NCI-H2171 (cell line): ENCODE results near the gene GCK.

ENCODE experiments used
- DNase-seq: peaks from one replicate; lab custom pipeline; 2025; lab: John Stamatoyannopoulos, UW

The GCK gene

DNA sequence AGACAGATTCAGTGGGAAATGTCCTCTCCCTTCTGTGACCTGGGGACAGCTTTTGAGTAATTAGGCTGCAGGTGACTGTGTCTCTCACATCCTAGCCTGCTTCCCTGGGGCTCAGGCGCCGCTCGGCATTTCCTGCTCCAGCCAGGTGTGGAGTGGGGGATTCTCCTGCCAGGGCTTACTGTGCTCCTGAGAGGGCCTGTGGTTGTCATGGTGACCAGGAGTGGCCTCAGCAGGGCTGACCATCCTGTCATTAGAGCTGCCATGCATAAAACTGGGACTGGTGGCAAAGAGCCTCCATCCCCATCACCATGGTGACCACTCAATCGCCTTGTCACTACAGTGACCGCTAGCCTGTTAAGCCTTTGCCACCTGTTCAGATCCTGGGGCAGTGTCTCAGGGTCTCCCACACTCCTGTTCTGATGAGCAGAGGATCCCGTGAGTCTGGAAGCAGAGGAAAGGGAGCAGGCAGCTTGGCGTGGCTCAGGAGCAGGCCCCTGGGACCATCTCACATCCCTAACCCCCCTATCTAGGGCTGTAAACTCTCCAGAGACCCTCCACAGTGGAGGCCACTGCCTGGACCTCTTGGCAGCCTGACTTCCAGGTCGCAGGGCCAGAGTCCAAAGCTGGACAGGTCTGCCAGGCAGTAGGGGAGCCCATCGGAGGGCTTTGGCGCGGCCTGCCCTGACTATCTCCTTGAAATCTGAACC, at the start of gene GCK:
TSS of gene GCK (minus strand) at position 154 of the 707 bp plus-strand sequence. CDS start 486 bp downstream, outside the sequence.
- DNase-seq, result no peak

DNA sequence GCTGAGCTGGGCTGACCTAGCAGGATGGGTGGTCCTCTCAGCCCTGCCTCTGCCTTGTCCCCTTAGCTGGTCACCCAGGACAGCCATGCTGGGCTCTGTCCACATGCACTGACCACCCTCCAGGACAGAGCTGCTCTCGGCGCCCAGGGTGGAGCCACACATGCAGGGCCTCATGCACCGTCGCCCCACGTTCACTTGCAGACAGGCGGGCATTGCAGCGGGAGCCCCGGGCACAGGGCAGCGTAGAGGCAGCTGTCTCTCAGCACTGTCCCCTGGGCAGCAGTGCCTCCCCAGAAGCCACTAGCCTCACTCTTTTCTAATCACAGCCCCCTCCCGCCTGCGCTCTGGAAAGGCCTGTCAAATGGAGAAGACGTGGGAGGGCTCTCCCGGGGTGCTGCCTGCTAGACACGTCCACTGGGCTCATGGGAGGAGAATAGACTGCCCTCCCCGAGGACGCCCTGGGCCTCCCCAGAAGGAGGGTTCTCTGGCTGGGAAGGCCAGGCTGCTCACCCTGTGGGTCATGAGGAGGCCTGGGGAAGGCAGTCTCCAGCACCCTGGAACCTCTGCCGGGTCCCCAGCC, 49.0 kb upstream of the GCK start:
- no peak for DNase-seq

DNA sequence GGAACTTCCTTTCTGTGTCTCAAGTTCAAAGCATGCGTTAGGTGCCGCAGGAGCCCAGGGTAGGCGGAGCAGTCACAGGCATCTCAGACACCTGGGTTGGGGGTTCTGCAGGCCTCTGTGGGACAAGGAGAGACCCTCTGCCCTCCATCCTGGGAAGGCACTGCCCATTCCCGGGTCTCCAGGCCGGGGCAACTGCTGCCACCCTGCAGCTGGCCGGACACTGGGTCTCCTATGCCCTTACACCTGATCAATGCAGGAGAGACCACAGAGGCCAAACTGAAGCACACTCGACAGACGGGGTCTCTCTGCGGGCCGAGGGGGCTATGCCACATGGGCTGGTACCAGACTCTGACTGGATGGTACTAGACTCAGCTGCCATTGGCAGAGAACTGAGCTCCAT, 48.5 kb upstream of the GCK start:
- no peak for DNase-seq

DNA sequence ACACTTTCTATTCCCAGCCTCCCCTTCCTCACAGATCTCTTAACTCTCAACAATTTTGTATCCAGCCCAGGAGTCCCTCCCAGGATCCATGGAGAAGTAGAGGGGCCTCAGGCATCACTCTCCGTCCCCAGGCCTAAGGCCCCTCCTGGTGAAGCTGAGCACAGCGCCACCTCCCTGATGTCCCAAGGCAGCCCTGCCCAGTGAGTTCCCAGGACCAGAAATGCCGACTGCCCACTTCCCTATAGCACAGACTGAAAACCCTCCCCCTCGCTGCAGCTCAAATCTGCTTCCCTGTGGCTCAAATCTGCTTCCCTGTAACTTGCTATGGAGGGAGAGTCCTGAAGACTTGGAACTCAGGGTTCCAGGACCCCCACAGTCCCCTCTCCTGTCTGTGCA, 47.1 kb upstream of the GCK start:
- DNase-seq, result no peak

- no peak for DNase-seq
Measured at GRCh38 chr7:44235582-44236332, 46.5 kb upstream of the GCK start.

GRCh38 chr7:44235066-44235465, 45.8 kb upstream of the GCK start:
- DNase-seq, result no peak

GRCh38 chr7:44232901-44233715, 43.9 kb upstream of the GCK start:
- no peak for DNase-seq

GRCh38 chr7:44232396-44232795, 43.2 kb upstream of the GCK start:
- no peak for DNase-seq

DNA sequence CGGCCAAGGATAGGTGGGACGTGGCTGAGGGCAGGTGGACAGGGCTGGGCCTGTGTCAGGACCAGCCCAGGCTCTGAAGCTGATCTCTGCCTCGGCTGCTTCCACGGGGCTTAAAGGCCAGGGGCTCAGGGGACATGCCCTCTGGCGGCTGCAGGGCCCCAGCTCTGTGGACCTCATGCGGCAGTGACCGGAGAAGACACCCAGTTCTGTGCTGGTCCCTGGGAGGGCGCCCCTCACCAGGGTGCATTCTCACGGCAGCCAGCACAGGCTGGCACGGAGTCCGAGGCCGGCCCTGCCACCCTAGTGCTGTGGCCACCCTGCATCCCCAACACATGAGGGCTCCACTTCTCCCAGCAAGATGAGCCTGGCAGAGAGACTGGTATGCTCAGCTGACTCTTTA, 41.8 kb upstream of the GCK start:
- DNase-seq, result no peak

DNA sequence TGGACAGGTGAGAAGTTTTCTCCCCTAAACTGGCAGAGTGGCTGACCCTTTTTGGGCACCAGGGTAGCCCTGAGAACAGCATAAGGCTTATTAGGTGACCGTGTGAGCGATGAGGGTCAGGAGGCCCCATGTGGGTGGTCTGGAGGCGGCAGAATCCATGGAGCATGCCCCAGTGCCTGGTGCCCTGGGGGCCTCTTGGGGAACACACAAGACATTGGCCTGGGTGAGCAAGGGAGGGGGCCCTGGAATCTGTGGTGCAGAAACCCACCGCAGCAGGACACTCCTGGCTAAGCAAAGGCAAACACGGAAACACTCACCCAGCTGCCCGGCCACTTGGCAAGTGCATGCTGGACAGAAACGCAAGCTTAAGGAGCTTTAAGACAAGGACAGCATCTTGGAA, 41.0 kb upstream of the GCK start:
- DNase-seq, result no peak

DNA sequence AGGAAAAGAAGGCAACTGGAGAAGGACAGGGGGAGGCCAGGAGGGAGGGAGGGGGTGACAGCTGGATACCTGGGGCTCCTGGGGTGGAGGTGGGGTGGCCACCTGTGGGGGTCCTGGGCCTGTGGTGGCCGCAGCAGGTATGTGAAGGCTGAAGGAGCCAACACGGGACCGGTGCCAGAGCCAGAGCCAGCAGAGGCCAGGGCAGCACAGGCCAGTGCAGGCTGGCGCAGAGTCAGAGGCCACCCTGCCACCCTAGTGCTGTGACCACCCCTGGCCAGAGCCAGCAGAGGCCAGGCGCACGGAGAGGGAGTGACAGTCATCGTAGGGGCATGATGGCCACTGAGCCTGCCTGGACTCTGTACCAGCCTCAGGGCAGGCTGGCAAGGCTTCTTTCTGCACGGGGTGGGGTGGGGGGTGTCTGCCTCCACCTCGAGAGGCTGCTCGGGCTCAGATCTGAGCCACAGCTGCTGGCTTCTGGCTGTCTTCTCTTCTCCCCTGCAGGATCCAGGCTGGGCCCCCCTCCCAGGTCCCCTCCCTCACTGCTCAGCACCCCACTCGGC, 40.4 kb upstream of the GCK start:
- no peak for DNase-seq

DNA sequence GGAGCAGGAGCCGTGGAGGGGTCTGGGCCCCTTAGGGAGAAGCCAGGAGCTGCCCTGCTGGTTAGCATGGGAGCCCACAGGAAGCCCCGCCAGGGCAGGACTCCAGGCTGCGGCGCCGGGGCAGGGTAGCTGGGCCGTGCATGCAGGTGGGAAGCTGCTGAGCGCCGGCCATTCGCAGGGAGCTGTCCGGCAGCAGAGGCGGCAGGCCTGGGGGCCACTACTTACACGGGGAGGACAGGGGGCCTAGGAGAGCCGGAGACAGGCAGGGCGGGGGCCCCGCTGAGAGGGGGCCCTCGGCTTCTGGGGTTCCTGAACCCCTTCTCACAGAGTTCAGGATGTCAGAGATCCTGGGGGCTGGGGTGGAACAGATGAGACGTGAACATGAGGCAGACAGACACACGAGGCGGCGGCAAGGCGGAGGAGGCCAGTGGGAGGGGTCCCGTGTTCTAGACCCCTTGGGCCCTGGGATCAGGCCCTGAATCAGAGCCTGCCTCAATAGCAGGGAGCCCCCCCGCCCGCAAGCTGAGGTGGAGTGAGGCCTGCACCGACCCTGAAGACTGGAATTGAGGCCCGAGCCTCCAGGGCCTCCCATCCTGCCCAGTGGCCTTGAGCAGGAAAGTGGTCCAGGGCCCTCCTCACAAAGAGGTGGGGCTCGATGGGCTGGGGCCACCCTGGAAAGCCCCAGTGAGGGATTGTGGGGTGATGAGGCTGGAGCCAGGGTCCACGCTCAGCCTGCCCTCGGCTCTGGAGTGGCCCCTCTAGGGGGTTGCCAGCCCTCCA, 39.5 kb upstream of the GCK start:
- DNase-seq, result no peak

GRCh38 chr7:44227911-44228310, 38.7 kb upstream of the GCK start:
- no peak for DNase-seq

- DNase-seq, result no peak
Measured at GRCh38 chr7:44226396-44226753, 37.1 kb upstream of the GCK start.

DNA sequence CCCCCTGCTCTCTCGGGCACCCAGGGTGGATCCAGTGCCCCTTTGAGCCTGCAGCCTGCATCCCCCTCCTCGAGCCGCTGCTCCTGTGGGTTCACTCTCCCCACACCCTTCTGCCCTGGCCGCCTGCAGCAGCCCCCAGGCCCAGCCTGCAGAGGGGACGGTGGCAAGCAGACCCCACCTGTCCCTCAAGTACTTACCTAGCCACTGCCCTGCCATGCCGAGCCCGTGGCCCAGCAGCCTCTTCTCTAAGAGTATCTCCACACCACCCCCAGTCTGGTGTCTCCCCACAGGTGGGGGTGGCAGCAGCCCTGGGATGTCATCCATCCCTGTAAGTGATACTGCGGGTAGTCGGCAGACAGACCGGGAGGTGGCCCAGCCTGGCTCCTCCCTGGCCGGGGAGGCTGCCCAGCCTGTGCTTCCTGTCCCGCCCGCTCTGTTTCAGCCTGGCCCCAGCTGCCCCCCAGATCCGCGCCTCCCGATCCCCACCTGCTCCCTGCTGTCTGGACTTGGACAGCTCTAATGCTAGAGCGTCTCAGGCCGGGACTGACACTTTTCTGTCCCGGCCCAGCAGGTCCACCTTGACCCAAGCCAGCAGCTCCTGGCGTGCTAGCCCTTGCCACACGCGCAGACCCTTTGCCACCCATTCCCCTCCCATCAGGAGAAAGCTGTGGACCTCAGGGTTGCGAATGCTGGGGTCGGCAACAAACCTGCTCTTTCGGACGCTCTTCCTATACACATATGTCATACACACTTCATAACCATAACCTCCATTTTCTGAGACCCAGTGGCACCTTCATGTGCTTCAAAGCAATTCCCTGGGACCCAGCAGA, 36.5 kb upstream of the GCK start:
- DNase-seq, result no peak

GRCh38 chr7:44224974-44225565, 35.8 kb upstream of the GCK start:
- DNase-seq, result no peak

- peak; percentile 19 for DNase-seq
Measured at GRCh38 chr7:44224080-44224973, 35.1 kb upstream of the GCK start.

- DNase-seq, result peak; percentile 43
Measured at GRCh38 chr7:44223362-44224079, 34.3 kb upstream of the GCK start.
